ENCODE measurements around the gene EIPR1. TPM values are rescaled to one million over a fixed set of nuclear protein-coding genes. Genes with fewer than 3 reads are reported as not detected.

The EIPR1 gene
- total and polyA plus RNA-seq, 10 of the 15 experiments (the other 5 are each of a cell fraction or from before 2014, with no cell fraction given): 23.6 to 61.2 (median 42.2) TPM

DNA sequence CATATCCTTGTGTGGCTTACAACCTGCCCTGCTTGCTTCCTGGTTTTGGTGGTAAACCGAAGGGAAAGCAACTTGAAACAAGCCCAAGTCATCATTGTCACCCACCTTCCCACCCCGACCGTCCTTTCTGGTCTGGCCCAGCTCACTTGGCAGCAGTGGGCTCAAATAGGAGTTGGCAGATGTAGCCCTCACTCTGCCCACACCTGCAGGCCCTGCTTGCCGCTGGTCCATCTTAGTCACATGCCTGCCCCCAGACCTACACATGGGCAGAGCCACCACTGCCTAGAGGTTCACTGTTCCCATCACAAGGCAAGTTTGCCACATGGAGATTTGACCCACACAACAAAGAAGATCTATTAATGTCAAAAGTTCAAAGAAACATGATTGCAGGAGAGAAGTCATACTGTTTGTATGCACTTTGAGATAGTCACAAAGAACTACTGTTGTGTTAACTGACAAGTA is 9.3 kb downstream of the EIPR1 start:
- Histone ChIP-seq H2AFZ (ENCODE audit: control insufficient read depth, low read depth, low read length) (no peak overlapping the region), H3K4me3 (no peak overlapping the region), H3K27me3 (replicated peaks in 1 of 2; ENCODE audit: control insufficient read depth in 2 of 2, insufficient read depth in 2 of 2, low read length in 1 of 2) (no peaks in the 10 kb centered on the region), H3K79me2 (ENCODE audit: control insufficient read depth, insufficient read depth, low read length) (peaks cover 8% of the 10 kb centered on the region), H3K4me2 (ENCODE audit: control insufficient read depth, insufficient read depth) (no peak overlapping the region), H3K27ac (ENCODE audit: control insufficient read depth, insufficient read depth) (no peak overlapping the region), H3K36me3 (ENCODE audit: control insufficient read depth in 2 of 2, insufficient read depth in 2 of 2, low read length in 1 of 2) (no peaks in the 10 kb centered on the region), H4K20me1 (ENCODE audit: control insufficient read depth, insufficient read depth) (no peaks in the 10 kb centered on the region), H3K9ac (ENCODE audit: control insufficient read depth, insufficient read depth, low read length) (no peak overlapping the region), H3K4me1 (ENCODE audit: control insufficient read depth, insufficient read depth, low read length) (no peaks in the 10 kb centered on the region), H3K9me3 (replicated peaks; ENCODE audit: control insufficient read depth, insufficient read depth, low read length) (peaks cover 2% of the 10 kb centered on the region; the same call in 1 of the 3 replicates)
- in situ Hi-C loops (cut with MboI) (no loop called here), intact Hi-C loops (cut with micrococcal nuclease; ENCODE audit: unreplicated experiment) (no loop called here)
- ChIA-PET POLR2A (no interaction called here), SMC1A (ENCODE audit: uncharacterized antibody, unreplicated experiment) (no interaction called here), RAD21 (ENCODE audit: unreplicated experiment) (no interaction called here), CTCF (no interaction called here)
- BruUV-seq (replicated peaks): no TSS peak
- TF ChIP-seq, protein P1, sequence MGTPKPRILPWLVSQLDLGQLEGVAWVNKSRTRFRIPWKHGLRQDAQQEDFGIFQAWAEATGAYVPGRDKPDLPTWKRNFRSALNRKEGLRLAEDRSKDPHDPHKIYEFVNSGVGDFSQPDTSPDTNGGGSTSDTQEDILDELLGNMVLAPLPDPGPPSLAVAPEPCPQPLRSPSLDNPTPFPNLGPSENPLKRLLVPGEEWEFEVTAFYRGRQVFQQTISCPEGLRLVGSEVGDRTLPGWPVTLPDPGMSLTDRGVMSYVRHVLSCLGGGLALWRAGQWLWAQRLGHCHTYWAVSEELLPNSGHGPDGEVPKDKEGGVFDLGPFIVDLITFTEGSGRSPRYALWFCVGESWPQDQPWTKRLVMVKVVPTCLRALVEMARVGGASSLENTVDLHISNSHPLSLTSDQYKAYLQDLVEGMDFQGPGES (IDR thresholded peaks at IDR 0.05): no peak
- TF ChIP-seq CHD2 (IDR thresholded peaks at IDR 0.05; ENCODE audit: borderline replicate concordance, low read depth, low read length): no peak
- no peak for TF ChIP-seq TCF7 (IDR thresholded peaks at IDR 0.05; ENCODE audit: borderline replicate concordance)
- TF ChIP-seq, protein P2, sequence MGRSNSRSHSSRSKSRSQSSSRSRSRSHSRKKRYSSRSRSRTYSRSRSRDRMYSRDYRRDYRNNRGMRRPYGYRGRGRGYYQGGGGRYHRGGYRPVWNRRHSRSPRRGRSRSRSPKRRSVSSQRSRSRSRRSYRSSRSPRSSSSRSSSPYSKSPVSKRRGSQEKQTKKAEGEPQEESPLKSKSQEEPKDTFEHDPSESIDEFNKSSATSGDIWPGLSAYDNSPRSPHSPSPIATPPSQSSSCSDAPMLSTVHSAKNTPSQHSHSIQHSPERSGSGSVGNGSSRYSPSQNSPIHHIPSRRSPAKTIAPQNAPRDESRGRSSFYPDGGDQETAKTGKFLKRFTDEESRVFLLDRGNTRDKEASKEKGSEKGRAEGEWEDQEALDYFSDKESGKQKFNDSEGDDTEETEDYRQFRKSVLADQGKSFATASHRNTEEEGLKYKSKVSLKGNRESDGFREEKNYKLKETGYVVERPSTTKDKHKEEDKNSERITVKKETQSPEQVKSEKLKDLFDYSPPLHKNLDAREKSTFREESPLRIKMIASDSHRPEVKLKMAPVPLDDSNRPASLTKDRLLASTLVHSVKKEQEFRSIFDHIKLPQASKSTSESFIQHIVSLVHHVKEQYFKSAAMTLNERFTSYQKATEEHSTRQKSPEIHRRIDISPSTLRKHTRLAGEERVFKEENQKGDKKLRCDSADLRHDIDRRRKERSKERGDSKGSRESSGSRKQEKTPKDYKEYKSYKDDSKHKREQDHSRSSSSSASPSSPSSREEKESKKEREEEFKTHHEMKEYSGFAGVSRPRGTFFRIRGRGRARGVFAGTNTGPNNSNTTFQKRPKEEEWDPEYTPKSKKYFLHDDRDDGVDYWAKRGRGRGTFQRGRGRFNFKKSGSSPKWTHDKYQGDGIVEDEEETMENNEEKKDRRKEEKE (IDR thresholded peaks at IDR 0.05): no peak
- no peak for TF ChIP-seq SREBF2 (IDR thresholded peaks at IDR 0.05; ENCODE audit: low read length)
- no peak for ATAC-seq
- WGBS (ENCODE audit: insufficient coverage, insufficient replicate concordance, low lambda C conversion rate, missing lambda C conversion rate): 98% methylated on average over 4 of the region's 4 CpGs
- FAIRE-seq: no peak
- DNase-seq (ENCODE audit: low read depth, low spot score): no peak
